ENCODE measurements around the gene RHBDL1. TPM values are rescaled to one million over a fixed set of nuclear protein-coding genes. Genes with fewer than 3 reads are reported as not detected.

Gene RHBDL1
- 0.63 to 1.6 TPM (median 1.1 TPM) in 5 replicates for total RNA-seq (2022; extraction: Qiagen RNA extraction)

GRCh38 chr16:674968-675883 lies at the start of gene RHBDL1:
Gene RHBDL1 (plus strand): TSS chr16:675671. CDS start chr16:675791, 120 bp downstream.

GRCh38 chr16:630815-631405 lies 44.6 kb upstream of the RHBDL1 start, which contains the start of gene WFIKKN1:
Gene WFIKKN1 (plus strand): TSS chr16:630985. CDS start chr16:631254, 269 bp downstream.

GRCh38 chr16:636206-637080 lies 39.0 kb upstream of the RHBDL1 start, which contains the start of gene METTL26:
Gene METTL26 (minus strand): TSS chr16:636305. CDS start chr16:636290, 15 bp downstream.

GRCh38 chr16:641326-642188 lies 33.9 kb upstream of the RHBDL1 start, which contains the start of gene MCRIP2:
Gene MCRIP2 (plus strand): TSS chr16:641828. CDS start chr16:641992, 164 bp downstream.

GRCh38 chr16:648781-649589 lies 26.5 kb upstream of the RHBDL1 start, which contains the start of gene WDR90:
Gene WDR90 (plus strand): TSS chr16:649365. CDS start chr16:649417, 52 bp downstream.

GRCh38 chr16:667780-668518 lies 7.5 kb upstream of the RHBDL1 start, which contains the start of gene RHOT2:
Gene RHOT2 (plus strand): TSS chr16:668132. CDS start chr16:668200, 68 bp downstream.

GRCh38 chr16:679814-680624 lies 4.5 kb downstream of the RHBDL1 start, which contains the start of gene STUB1:
Gene STUB1 (plus strand): TSS chr16:680410. CDS start chr16:680526, 116 bp downstream.

GRCh38 chr16:684071-684794 lies 8.8 kb downstream of the RHBDL1 start, which contains the start of gene JMJD8:
Gene JMJD8 (minus strand): TSS chr16:684334. CDS start chr16:684319, 15 bp downstream.

GRCh38 chr16:705431-706188 lies 30.1 kb downstream of the RHBDL1 start, which contains the start of gene FBXL16:
Gene FBXL16 (minus strand): TSS chr16:705801. CDS start chr16:697405, 8,396 bp downstream.

GRCh38 chr16:714558-715476 lies 39.3 kb downstream of the RHBDL1 start, which contains the start of gene METRN:
Gene METRN (plus strand): TSS chr16:715118. CDS start chr16:715290, 172 bp downstream.

GRCh38 chr16:720990-721764 lies 45.7 kb downstream of the RHBDL1 start, which contains the start of gene ANTKMT:
Gene ANTKMT (plus strand): TSS chr16:721146. CDS start chr16:721275, 129 bp downstream.

GRCh38 chr16:726438-727290 lies 51.2 kb downstream of the RHBDL1 start, which contains the start of the genes CCDC78 and HAGHL:
Gene CCDC78 (minus strand): TSS chr16:726443. CDS start chr16:726367, 76 bp downstream.
Gene HAGHL (plus strand): TSS chr16:727106. CDS start chr16:727510, 404 bp downstream.

